Posterior vena cava (tissue), 2 donors: ENCODE data around the gene USP36. TPM values are rescaled to one million over a fixed set of nuclear protein-coding genes. Genes with fewer than 3 reads are reported as not detected.
"Not testable (repeated sequence)": the region's sequence is repeated elsewhere in the genome, so short reads cannot be mapped to it uniquely, and the experiment has no call there.

Experiments used
- DNase-seq: peaks from one replicate; pipeline ENCODE4 v3.0.0-alpha.2; 2020; ENCODE audit warnings: low spot score
- intact Hi-C, 2 donors: fragments of 100-400 bp; cut with DNase I; formaldehyde crosslinking; loops; one replicate each; pipeline versions ENCODE4 v1.14.1 to v1.14.2; 2022 to 2023
- total RNA-seq, 2 donors: library from RNA; stranded (reverse); fragmentation: NEBNext Ultra II Directional; extraction: Animal tissue kit (Norgen Biotek cat#: 25700); gene quantifications; one replicate each; pipeline ENCODE4 v1.2.1, GENCODE V29; 2021
- donor health status: DM: yes; HTN: yes; CAD: no.
- donor health status: DM: yes; HTN: yes; CAD: no.

USP36 gene
- total RNA-seq, 2 donors from 2014 or later, result 47.1 to 52.1 TPM

- DNase-seq, result no peak
- intact Hi-C loops, result no loop called here
Observed at GRCh38 chr17:78875363-78876093, 34.9 kb upstream of the USP36 start.

GRCh38 chr17:78873519-78874340, 33.1 kb upstream of the USP36 start:
- intact Hi-C loops, result loop anchor here in 1 of 2 donors (5.0 kb wide), 1 partner anchor 49 kb away; no protein-coding TSS in a partner anchor

DNA sequence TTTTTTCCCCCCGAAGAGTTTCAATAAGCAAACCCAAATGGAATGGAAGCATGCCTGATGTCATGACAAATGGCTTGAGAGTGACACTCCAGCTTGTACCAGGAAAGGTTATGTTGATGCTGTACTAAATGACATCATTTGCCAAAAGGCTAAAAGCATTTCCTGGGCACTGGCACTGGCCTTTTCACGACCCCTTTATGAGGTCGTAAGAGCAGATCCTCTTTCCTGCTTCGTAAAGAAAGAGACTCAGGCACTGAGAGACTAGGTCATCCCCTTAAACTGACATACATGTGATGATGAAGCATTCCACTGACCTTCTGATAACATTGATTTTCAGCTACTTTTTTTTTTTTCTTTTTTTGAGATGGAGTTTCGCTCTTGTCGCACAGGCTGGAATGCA, 31.9 kb upstream of the USP36 start:
- intact Hi-C loops, result loop anchor here in 1 of 2 donors (5.0 kb wide), 1 partner anchor 50 kb away; no protein-coding TSS in a partner anchor
- no peak for DNase-seq

More at GRCh38 chr17:78873519-78874340, 33.1 kb upstream of the USP36 start:
- no peak for DNase-seq

GRCh38 chr17:78870621-78871020, 30.0 kb upstream of the USP36 start:
- DNase-seq, result no peak
- intact Hi-C loops, result loop anchor here in 1 of 2 donors (5.0 kb wide), 1 partner anchor 52 kb away; no protein-coding TSS in a partner anchor

DNA sequence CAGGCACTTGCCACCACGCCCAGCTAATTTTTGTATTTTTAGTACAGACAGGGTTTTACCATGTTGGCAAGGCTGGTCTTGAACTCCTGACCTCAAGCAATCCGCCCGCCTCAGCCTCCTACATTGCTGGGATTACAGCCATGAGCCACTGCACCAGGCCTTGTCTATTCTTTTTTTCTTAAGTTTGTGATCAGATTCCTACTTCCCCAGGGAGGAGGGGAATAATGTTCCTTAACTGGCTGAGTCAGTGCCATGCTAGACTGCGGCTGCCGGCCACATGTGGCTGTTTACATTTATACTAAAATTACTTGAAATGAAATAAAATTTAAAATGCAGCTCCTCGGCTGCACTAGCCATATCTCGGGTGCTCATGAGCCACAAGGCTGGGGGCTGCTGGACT, 27.8 kb upstream of the USP36 start:
- intact Hi-C loops, result no loop called here
- DNase-seq, result no peak

DNA sequence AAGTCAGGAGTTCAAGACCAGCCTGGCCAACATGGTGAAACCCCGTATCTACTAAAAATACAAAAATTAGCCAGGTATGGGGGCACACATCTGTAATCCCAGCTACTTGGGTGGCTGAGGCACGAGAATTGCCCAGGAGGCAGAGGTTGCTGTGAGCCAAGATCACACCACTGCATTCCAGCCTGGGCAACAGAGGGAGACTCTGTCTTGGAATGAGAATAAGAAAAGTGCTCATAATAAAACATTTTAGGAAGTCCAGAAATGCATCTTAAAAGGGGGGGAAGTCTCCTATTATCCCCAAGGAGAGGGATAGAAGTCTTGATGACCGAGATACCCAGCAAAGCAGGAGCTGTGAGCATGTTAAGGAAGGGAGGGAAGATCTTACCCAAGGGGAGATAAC, 26.4 kb upstream of the USP36 start:
- intact Hi-C loops, DNase-seq: not testable (repeated sequence)

GRCh38 chr17:78865682-78866390, 25.2 kb upstream of the USP36 start:
- DNase-seq, result peak; percentile 94
- intact Hi-C loops, result no loop called here

- intact Hi-C loops, result loop anchor here (5.0 kb wide), 1 partner anchor 108 kb away; no protein-coding TSS in a partner anchor
- DNase-seq, result no peak
Observed at GRCh38 chr17:78864117-78864516, 23.5 kb upstream of the USP36 start.

DNA sequence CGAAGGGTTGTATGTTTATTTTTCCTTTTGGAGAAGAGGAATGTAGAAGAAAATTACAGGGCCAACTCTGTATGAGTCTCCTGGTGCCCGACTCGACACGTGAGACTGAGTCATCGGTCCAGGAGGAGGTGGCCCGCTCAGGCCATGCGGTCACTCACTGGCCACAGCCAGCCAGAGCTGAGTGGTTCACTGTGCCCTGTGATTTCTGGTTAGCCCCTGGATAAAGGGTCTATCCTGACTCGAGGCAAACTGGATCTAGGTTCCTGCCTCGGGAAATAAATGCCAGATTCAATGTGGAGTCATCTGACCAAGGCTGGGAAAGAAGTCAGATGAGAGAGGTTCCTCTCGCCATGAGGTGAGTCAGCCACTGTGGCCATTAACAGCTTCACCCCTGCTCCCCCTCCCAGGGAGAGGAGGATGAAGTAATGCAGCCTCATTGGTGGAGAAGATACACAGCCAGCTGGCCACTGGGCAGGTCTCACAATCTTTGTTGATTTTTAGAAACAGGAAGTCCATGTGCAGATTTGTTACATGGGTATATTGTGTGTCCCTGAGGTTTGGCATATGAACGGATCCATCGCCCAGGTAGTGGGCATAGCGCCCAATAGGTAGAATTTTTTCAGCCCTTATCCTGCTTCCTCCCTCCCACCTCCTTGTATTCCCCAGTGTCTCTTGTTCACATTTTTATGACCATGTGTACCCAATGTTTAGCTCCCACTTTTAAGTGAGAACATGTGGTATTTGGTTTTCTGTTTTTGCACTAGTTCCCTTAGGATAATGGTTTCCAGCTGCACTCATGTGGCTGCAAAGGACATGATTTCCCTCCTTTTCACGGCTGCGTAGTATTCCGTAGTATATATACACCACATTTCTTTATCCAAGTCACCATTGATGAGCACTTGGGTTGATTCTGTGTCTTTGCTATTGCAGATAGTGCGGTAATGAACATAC, 21.7 kb upstream of the USP36 start:
- intact Hi-C loops, result loop anchor here (5.0 kb wide), 1 partner anchor 110 kb away; no protein-coding TSS in a partner anchor
- DNase-seq, result peak; percentile 97

DNA sequence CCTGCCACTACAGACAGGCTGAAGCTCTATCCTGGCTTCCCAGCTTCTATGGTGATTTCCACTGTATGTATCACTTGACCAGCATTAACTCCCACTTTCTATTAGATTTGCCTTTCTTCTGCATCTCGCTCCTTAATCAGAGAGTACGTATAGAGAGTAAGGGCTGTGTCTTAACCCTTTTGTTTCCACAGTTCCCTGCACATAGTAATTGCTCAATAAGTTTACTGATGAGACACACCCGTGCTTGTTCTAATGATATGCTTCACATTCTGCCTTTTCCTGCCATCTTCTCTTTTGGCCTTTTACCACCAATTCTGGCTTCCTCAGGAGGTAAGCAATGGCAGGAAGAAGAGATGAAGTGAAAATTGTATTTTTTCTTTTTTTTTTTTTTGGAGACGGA, 20.6 kb upstream of the USP36 start:
- no peak for DNase-seq
- intact Hi-C loops, result loop anchor here (5.0 kb wide), 1 partner anchor 111 kb away; no protein-coding TSS in a partner anchor

DNA sequence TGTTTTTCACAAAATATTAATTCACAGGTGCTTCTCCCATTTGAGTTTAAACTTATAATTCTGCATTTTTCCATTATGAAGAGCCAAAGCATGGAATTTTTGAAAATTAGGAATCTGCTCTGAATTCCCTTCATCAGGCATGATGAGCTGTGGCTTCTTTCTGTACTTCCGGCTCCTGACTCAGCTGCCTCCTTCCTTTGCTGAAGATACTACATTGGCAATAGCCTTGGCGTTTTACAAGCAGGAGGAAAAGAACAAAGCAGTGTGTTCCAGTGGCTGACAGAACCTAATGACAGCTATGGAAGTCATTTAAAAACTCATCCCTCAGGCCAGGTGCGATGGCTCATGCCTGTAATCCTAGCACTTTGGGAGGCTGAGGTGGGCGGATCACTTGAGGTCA, 18.4 kb upstream of the USP36 start:
- DNase-seq, result no peak
- intact Hi-C loops, result no loop called here

GRCh38 chr17:78857266-78857665, 16.7 kb upstream of the USP36 start:
- intact Hi-C loops, result no loop called here
- no peak for DNase-seq

DNA sequence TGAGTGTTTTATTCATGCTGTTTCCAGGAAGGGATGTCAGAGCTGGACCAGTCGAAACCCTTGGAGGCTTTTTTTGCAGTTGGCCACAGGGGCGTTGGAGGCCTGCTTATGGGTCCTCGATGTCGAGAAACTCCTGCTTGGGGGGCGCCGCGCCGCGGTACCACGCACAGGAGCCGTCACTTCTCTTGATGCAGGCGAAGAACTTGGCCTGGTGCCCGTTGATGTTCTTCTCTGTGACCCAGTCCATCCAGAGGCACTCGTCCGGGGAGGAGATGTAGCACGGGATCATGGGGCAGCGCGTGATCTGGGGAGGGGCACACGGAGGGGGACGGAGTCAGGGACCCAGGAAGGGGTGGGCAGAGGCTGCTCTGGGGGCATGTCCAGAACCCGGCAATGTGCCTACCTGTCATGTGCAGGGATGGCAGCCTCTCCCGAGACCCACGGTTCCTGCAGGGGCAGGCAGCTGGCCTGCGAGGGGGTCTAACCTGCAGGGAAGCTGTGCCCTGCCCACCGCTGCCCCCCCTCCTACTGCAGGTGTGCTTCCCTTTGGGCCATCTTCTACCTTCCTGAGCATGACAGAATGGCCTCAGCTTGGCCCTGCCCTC, 15.0 kb upstream of the USP36 start:
- no peak for DNase-seq
- intact Hi-C loops, result no loop called here

DNA sequence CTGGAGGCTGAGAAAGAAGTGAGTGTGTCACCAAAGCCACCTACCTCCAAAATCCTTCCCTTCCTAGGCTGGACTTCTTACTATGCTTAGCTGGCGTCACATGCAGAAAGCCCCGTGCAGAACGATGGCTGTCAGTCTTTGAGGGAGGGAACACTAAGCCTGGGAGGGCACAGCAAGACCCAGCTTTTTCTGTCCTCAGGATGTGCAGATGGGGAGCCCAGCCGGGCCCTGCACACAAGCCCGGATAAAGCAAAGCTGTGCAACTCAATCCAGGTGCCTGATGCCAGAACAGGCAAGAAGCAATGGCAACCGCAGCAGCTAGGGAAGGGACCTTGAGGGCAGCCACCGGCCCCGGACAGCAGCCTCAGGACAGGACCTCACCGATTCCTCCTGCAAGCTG, 13.9 kb upstream of the USP36 start:
- no peak for DNase-seq
- intact Hi-C loops, result no loop called here

DNA sequence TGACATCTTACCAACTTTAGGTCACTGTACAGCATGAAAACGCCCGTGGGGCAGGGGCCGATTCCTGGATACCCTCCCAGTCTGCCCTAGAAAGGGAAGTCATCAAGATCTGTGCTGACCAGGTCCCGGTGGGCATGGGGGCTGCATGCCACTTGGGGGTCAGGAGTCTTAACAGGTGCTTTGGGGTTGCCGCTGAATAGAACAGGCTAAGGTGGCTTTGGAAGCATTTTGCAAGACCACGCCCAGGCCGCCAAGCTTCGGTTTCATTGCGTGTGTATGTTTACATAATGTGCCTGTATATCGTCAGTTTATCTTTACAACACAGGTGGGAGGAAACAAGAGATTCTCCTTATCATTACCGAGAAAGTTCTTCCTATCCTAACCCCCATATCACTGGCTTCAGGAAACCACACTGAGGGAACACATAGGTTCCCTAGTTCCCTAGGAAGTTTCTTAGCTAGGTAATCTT, 13.3 kb upstream of the USP36 start:
- intact Hi-C loops, result no loop called here
- no peak for DNase-seq

DNA sequence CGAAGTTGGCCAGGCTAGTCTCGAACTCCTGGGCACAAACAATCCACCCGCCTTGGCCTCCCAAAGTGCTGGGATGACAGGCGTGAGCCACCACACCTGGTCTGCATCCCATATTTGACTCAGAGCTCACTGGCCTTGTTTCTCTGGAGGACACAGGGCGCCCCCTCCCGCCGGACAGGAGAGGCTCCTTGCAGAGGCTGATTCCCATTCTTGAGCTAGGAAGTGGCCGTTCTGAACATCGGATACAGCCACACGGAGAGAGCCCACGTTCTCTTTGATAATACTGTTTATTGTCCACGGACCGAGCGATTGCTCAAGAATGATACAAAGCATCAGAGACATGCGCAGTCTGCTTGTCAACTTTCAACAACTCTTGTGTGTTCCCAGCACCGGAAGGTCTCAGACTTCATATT, 12.1 kb upstream of the USP36 start:
- intact Hi-C loops, result no loop called here

GRCh38 chr17:78849026-78849425, 8.4 kb upstream of the USP36 start:
- DNase-seq, result no peak
- intact Hi-C loops, result no loop called here

More for the DNA sequence above, 12.1 kb upstream of the USP36 start:
- DNase-seq, result no peak

DNA sequence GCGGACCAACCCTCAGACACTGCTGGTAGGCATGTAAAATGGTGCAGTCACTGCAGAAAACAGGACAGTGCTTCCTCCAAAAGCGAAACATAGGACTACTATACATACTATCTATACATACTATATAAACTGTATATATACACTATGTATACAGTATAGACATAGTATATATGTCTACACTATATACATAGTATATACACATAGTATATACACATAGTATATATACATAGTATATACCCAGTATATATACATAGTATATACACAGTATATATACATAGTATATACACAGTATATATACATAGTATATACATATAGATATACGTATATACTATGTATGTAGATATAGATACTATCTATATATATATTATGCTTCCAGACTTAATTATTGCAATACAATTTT, 6.4 kb upstream of the USP36 start:
- intact Hi-C loops, result no loop called here
- no peak for DNase-seq
